ENCODE data around the gene TYK2.

GRCh38 chr19:10325732-10326131, 54.6 kb downstream of the TYK2 start:
- TF ChIP-seq CTCF (conservative IDR thresholded peaks at IDR 0.05; ENCODE audit: low read depth, low read length) (no peak), POLR2A (IDR thresholded peaks at IDR 0.05; ENCODE audit: low read depth, low read length) (no peak), CHD1 (IDR thresholded peaks at IDR 0.05; ENCODE audit: low read depth, low read length) (no peak), CEBPB (IDR thresholded peaks at IDR 0.05; ENCODE audit: low read depth, low read length) (no peak), ELK1 (IDR thresholded peaks at IDR 0.05; ENCODE audit: borderline replicate concordance, low read depth, low read length) (no peak), MAZ (IDR thresholded peaks at IDR 0.05; ENCODE audit: borderline replicate concordance, low read depth, low read length) (no peak), RAD21 (IDR thresholded peaks at IDR 0.05; ENCODE audit: low read length) (no peak), RCOR1 (IDR thresholded peaks at IDR 0.05; ENCODE audit: insufficient replicate concordance, low read length) (no peak), MXI1 (IDR thresholded peaks at IDR 0.05; ENCODE audit: borderline replicate concordance, low read depth, low read length) (no peak), FOS (IDR thresholded peaks at IDR 0.05; ENCODE audit: low read depth, low read length) (no peak), NFE2L2 (IDR thresholded peaks at IDR 0.05; ENCODE audit: low read depth, low read length) (no peak), BHLHE40 (IDR thresholded peaks at IDR 0.05; ENCODE audit: low read depth, low read length) (no peak), SMC3 (IDR thresholded peaks at IDR 0.05; ENCODE audit: low read depth, low read length) (no peak), MAFK (IDR thresholded peaks at IDR 0.05; ENCODE audit: low read depth, low read length) (no peak)

All from IMR-90 (cell line).